Subcutaneous abdominal adipose tissue (tissue), 5 donors: ENCODE data around the gene RNF128.
A peak's percentile ranks its signal among the peaks of the same experiment; 100 is the strongest.
"Not testable (repeated sequence)": the region's sequence is repeated elsewhere in the genome, so short reads cannot be mapped to it uniquely, and the experiment has no call there.

Experiments used
- H3K27ac ChIP-seq: one replicate; pipeline ENCODE4 v1.7.0; 2013; ENCODE audit warnings: low read depth, mild to moderate bottlenecking, inconsistent platforms, low read length, moderate library complexity
- H3K27me3 ChIP-seq, 5 donors: one replicate each; pipeline ENCODE4 v1.7.0; 2013; ENCODE audit warnings: low read length in 5 of 5, inconsistent platforms in 1 of 5; ENCODE audit not compliant: control insufficient read depth in 5 of 5, insufficient read depth in 4 of 5
- H3K36me3 ChIP-seq, 5 donors: one replicate each; pipeline ENCODE4 v1.7.0; 2013; ENCODE audit warnings: low read length in 5 of 5; ENCODE audit not compliant: control insufficient read depth in 5 of 5, insufficient read depth in 5 of 5
- H3K4me1 ChIP-seq, 5 donors: one replicate each; pipeline ENCODE4 v1.7.0; 2013; ENCODE audit warnings: low read length in 5 of 5, mild to moderate bottlenecking in 3 of 5, moderate library complexity in 1 of 5; ENCODE audit not compliant: control insufficient read depth in 5 of 5, insufficient read depth in 5 of 5
- H3K4me3 ChIP-seq, 5 donors: one replicate each; pipeline ENCODE4 v1.7.0; 2013; ENCODE audit warnings: low read length in 5 of 5, low read depth in 1 of 5
- H3K9ac ChIP-seq, 5 donors: one replicate each; pipeline ENCODE4 v1.7.0; 2013; ENCODE audit warnings: low read length in 5 of 5, mild to moderate bottlenecking in 4 of 5, moderate library complexity in 3 of 5
- H3K9me3 ChIP-seq, 5 donors: one replicate each; pipeline ENCODE4 v1.7.0; 2013; ENCODE audit warnings: low read length in 5 of 5; ENCODE audit not compliant: control insufficient read depth in 5 of 5
- donor health status: healthy.
- donor health status: healthy.
- donor health status: healthy.
- donor health status: healthy.
- donor health status: healthy.

RNF128 gene

GRCh38 chrX:106783716-106784115 lies 57.2 kb downstream of the RNF128 start:
- H3K9me3 ChIP-seq, result no peaks in the 10 kb centered on the region
- no peaks in the 10 kb centered on the region for H3K4me1 ChIP-seq
- no peaks in the 10 kb centered on the region for H3K36me3 ChIP-seq
- H3K4me3 ChIP-seq, result no peak overlapping the region
- peaks cover 0 to 23% (median 4%) of the 10 kb centered on the region in 5 donors for H3K27me3 ChIP-seq
- H3K9ac ChIP-seq, result no peak overlapping the region
- H3K27ac ChIP-seq, result no peak overlapping the region

GRCh38 chrX:106791495-106791894 lies 65.0 kb downstream of the RNF128 start:
- Histone ChIP-seq H3K27me3 (peaks cover 0 to 2% (median 0%) of the 10 kb centered on the region in 5 donors), H3K4me3 (no peak overlapping the region), H3K36me3 (no peaks in the 10 kb centered on the region), H3K27ac (no peak overlapping the region), H3K9me3 (no peaks in the 10 kb centered on the region), H3K9ac (no peak overlapping the region), H3K4me1 (no peaks in the 10 kb centered on the region)

GRCh38 chrX:106802063-106802387 lies 75.5 kb downstream of the RNF128 start:
- no peak overlapping the region for H3K27ac ChIP-seq
- H3K36me3 ChIP-seq, result no peaks in the 10 kb centered on the region
- H3K9me3 ChIP-seq, result peaks cover 0 to 3% (median 0%) of the 10 kb centered on the region in 5 donors
- peaks cover 2 to 8% (median 6%) of the 10 kb centered on the region in 5 donors for H3K27me3 ChIP-seq
- peak overlapping the region; percentile 74 to 92 (median 79) for H3K4me3 ChIP-seq
- peaks cover 2 to 15% (median 11%) of the 10 kb centered on the region in 5 donors for H3K4me1 ChIP-seq
- H3K9ac ChIP-seq, result peak overlapping the region in 2 of 5 donors; percentile 57 to 58

GRCh38 chrX:106802388-106803275 lies 76.1 kb downstream of the RNF128 start, which contains the start of gene TBC1D8B:
TBC1D8B (plus strand) TSS chrX:106802673; CDS start chrX:106802854, 181 bp downstream.
- H3K27ac ChIP-seq, result no peak within 1 kb of the TSS
- peaks cover 2 to 15% (median 11%) of the 10 kb centered on the region in 5 donors for H3K4me1 ChIP-seq
- peaks cover 0 to 3% (median 0%) of the 10 kb centered on the region in 5 donors for H3K9me3 ChIP-seq
- H3K27me3 ChIP-seq, result peaks cover 2 to 8% (median 6%) of the 10 kb centered on the region in 5 donors
- peak within 1 kb of the TSS; percentile 38 to 59 (median 57) for H3K9ac ChIP-seq
- H3K4me3 ChIP-seq, result peak within 1 kb of the TSS; percentile 74 to 92 (median 79)
- no peaks in the 10 kb centered on the region for H3K36me3 ChIP-seq

- no peaks in the 10 kb centered on the region for H3K36me3 ChIP-seq
- H3K9me3 ChIP-seq, result no peaks in the 10 kb centered on the region
- no peak overlapping the region for H3K9ac ChIP-seq
- H3K4me3 ChIP-seq, result no peak overlapping the region
- H3K27ac ChIP-seq, result no peak overlapping the region
- peaks cover 0 to 2% (median 0%) of the 10 kb centered on the region in 5 donors for H3K27me3 ChIP-seq
- no peaks in the 10 kb centered on the region for H3K4me1 ChIP-seq
Observed at GRCh38 chrX:106811131-106811910, 84.8 kb downstream of the RNF128 start.

- not testable (repeated sequence) for H3K4me1 ChIP-seq, H3K27ac ChIP-seq, H3K36me3 ChIP-seq, H3K9ac ChIP-seq, H3K9me3 ChIP-seq, H3K4me3 ChIP-seq, H3K27me3 ChIP-seq
Observed at GRCh38 chrX:106812930-106813329, 86.4 kb downstream of the RNF128 start.

- H3K9ac ChIP-seq, H3K4me1 ChIP-seq, H3K4me3 ChIP-seq, H3K36me3 ChIP-seq, H3K9me3 ChIP-seq, H3K27ac ChIP-seq, H3K27me3 ChIP-seq: not testable (repeated sequence)
Observed at GRCh38 chrX:106814093-106814492, 87.6 kb downstream of the RNF128 start.
